GM12878 (cell line): ENCODE results near the gene GABRB3.

Source experiments
- MYC ChIP-seq: IDR thresholded peaks from 2 replicates; pipeline ENCODE4 v1.6.1; 2011; ENCODE audit warnings: mild to moderate bottlenecking, low read length, moderate library complexity, inconsistent platforms; ENCODE audit not compliant: insufficient read depth, insufficient replicate concordance, insufficient read length, severe bottlenecking
- TARDBP ChIP-seq: IDR thresholded peaks from 2 replicates; pipeline ENCODE4 v1.6.1; 2016; ENCODE audit warnings: borderline replicate concordance

DNA sequence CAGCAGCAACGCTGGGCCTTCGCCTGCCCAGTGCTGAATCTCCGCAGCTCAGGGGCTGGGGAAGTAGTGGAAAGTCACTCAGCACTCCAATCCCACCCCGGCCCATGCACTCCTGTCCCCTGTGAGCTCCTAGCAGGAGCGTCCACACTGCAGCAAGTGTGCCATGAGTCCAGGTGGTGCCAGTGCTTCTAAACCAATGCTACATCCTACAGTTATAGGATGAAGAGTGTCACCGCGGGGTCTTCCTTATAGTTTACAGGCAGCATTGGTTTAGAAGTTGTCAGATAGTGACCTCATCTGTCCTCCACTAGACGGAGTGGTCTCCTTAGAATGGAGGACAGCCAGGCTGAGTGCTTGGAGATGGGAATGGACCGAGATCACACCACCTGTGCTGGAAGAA is 221.4 kb downstream of the GABRB3 start:
- TF ChIP-seq MYC (no peak), TARDBP (no peak)
